ENCODE results near the gene MAST1.

- no peak for TF ChIP-seq POLR2A (IDR thresholded peaks at IDR 0.05)
- TF ChIP-seq, protein P1, sequence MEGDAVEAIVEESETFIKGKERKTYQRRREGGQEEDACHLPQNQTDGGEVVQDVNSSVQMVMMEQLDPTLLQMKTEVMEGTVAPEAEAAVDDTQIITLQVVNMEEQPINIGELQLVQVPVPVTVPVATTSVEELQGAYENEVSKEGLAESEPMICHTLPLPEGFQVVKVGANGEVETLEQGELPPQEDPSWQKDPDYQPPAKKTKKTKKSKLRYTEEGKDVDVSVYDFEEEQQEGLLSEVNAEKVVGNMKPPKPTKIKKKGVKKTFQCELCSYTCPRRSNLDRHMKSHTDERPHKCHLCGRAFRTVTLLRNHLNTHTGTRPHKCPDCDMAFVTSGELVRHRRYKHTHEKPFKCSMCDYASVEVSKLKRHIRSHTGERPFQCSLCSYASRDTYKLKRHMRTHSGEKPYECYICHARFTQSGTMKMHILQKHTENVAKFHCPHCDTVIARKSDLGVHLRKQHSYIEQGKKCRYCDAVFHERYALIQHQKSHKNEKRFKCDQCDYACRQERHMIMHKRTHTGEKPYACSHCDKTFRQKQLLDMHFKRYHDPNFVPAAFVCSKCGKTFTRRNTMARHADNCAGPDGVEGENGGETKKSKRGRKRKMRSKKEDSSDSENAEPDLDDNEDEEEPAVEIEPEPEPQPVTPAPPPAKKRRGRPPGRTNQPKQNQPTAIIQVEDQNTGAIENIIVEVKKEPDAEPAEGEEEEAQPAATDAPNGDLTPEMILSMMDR (IDR thresholded peaks at IDR 0.05), result no peak
Observed at GRCh38 chr19:12799742-12800465, 38.4 kb upstream of the MAST1 start.
